HT1080 (cell line): ENCODE data around the gene TP53I11. TPM values are rescaled to one million over a fixed set of nuclear protein-coding genes. Genes with fewer than 3 reads are reported as not detected.

Source experiments
- DNase-seq: peaks from one replicate; pipeline ENCODE4 v3.0.0-alpha.2; 2015; ENCODE audit warnings: low read depth
- polyA plus RNA-seq, 2 experiments: library from polyadenylated mRNA; depleted of rRNA; stranded (reverse); fragments of >200 nt; gene quantifications; 2 replicates each; pipeline ENCODE4 v1.2.3, GENCODE V29; 2015
- total RNA-seq: library from RNA; depleted of rRNA; stranded (reverse); fragments of >200 nt; shearing (Covaris generic); gene quantifications from 2 replicates; pipeline ENCODE4 v1.2.3, GENCODE V29; 2014; rRNA removed

The TP53I11 gene
- total RNA-seq: 0.11 and 0.27 TPM in 2 replicates
- 1.3 and 2.5 TPM in 2 replicates for polyA plus RNA-seq (2015; cell fraction: cytosol; rRNA removed)
- 1.1 TPM in 2 replicates for polyA plus RNA-seq (2015; cell fraction: nucleus; rRNA removed)

- no peak for DNase-seq
These were observed at the start of gene TP53I11 for GRCh38 chr11:44950625-44951476. TSS of gene TP53I11 (minus strand) at chr11:44950883. CDS start at chr11:44938335, 12,548 bp downstream.

- no peak for DNase-seq
These were observed 48.4 kb upstream of the TP53I11 start for GRCh38 chr11:44999068-44999467.

- DNase-seq: no peak
These were observed 47.4 kb upstream of the TP53I11 start for GRCh38 chr11:44998051-44998450.

GRCh38 chr11:44997566-44997965 lies 46.9 kb upstream of the TP53I11 start:
- no peak for DNase-seq

- no peak for DNase-seq
These were observed 44.1 kb upstream of the TP53I11 start for GRCh38 chr11:44994753-44995152.

GRCh38 chr11:44993971-44994704 lies 43.5 kb upstream of the TP53I11 start:
- no peak for DNase-seq

GRCh38 chr11:44992774-44993173 lies 42.1 kb upstream of the TP53I11 start:
- DNase-seq: no peak

- no peak for DNase-seq
These were observed 41.5 kb upstream of the TP53I11 start for GRCh38 chr11:44992181-44992582.

GRCh38 chr11:44990665-44991064 lies 40.0 kb upstream of the TP53I11 start:
- DNase-seq: no peak

GRCh38 chr11:44989831-44990566 lies 39.3 kb upstream of the TP53I11 start:
- DNase-seq: no peak

- no peak for DNase-seq
These were observed 38.4 kb upstream of the TP53I11 start for GRCh38 chr11:44988981-44989635.

GRCh38 chr11:44988111-44988510 lies 37.4 kb upstream of the TP53I11 start:
- DNase-seq: no peak

GRCh38 chr11:44987506-44987905 lies 36.8 kb upstream of the TP53I11 start:
- no peak for DNase-seq

- DNase-seq: no peak
These were observed 35.6 kb upstream of the TP53I11 start for GRCh38 chr11:44986315-44986714.

- no peak for DNase-seq
These were observed 35.0 kb upstream of the TP53I11 start for GRCh38 chr11:44985721-44986120.

- no peak for DNase-seq
These were observed 33.1 kb upstream of the TP53I11 start for GRCh38 chr11:44983786-44984185.

GRCh38 chr11:44982496-44983062 lies 31.9 kb upstream of the TP53I11 start:
- no peak for DNase-seq

- no peak for DNase-seq
These were observed 30.1 kb upstream of the TP53I11 start for GRCh38 chr11:44980533-44981427.

- DNase-seq: no peak
These were observed 29.1 kb upstream of the TP53I11 start for GRCh38 chr11:44979543-44980399.
